NCI-H146 (cell line): ENCODE results near the gene MT1F.
"Not testable (repeated sequence)": the region's sequence is repeated elsewhere in the genome, so short reads cannot be mapped to it uniquely, and the experiment has no call there.

Experiments used
- DNase-seq: peaks from one replicate; lab custom pipeline; 2025; lab: John Stamatoyannopoulos, UW

Gene MT1F

GRCh38 chr16:56645311-56645710 lies 12.4 kb upstream of the MT1F start:
- no peak for DNase-seq

GRCh38 chr16:56645838-56646237 lies 11.9 kb upstream of the MT1F start:
- no peak for DNase-seq

GRCh38 chr16:56647641-56648431 lies 9.9 kb upstream of the MT1F start:
- no peak for DNase-seq

GRCh38 chr16:56649271-56649670 lies 8.5 kb upstream of the MT1F start:
- DNase-seq: no peak

GRCh38 chr16:56649820-56650219 lies 7.9 kb upstream of the MT1F start:
- DNase-seq: no peak

- no peak for DNase-seq
Observed at GRCh38 chr16:56651586-56651985, 6.2 kb upstream of the MT1F start, which contains the start of gene MT1B. Gene MT1B (plus strand): TSS chr16:56651886. CDS start chr16:56651954, 68 bp downstream.

GRCh38 chr16:56652600-56652999 lies 5.2 kb upstream of the MT1F start:
- no peak for DNase-seq

- DNase-seq: no peak
Observed at GRCh38 chr16:56653218-56653617, 4.5 kb upstream of the MT1F start.

GRCh38 chr16:56658327-56658875 lies 642 bp downstream of the MT1F start:
- DNase-seq: peak; percentile 47

- no peak for DNase-seq
Observed at GRCh38 chr16:56662357-56663354, 4.9 kb downstream of the MT1F start.

- no peak for DNase-seq
Observed at GRCh38 chr16:56664506-56664905, 6.7 kb downstream of the MT1F start.

- not testable (repeated sequence) for DNase-seq
Observed at GRCh38 chr16:56665286-56666261, 7.8 kb downstream of the MT1F start.

- peak; percentile 44 for DNase-seq
Observed at GRCh38 chr16:56667581-56668571, 10.1 kb downstream of the MT1F start, which contains the start of gene MT1G. Gene MT1G (minus strand): TSS chr16:56668065. CDS start chr16:56667993, 72 bp downstream.

- DNase-seq: no peak
Observed at GRCh38 chr16:56669005-56669839, 11.5 kb downstream of the MT1F start, which contains the start of gene MT1H. Gene MT1H (plus strand): TSS chr16:56669814. CDS start chr16:56669885, 71 bp downstream.

GRCh38 chr16:56669840-56670619 lies 12.3 kb downstream of the MT1F start:
- DNase-seq: no peak

- DNase-seq: no peak
Observed at GRCh38 chr16:56670620-56670934, 12.8 kb downstream of the MT1F start.

- not testable (repeated sequence) for DNase-seq
Observed at GRCh38 chr16:56671691-56672090, 13.9 kb downstream of the MT1F start.

- not testable (repeated sequence) for DNase-seq
Observed at GRCh38 chr16:56672171-56672570, 14.4 kb downstream of the MT1F start.
